HCT116 (cell line): Measurements from ENCODE around the gene FBXW8. TPM values are rescaled to one million over a fixed set of nuclear protein-coding genes. Genes with fewer than 3 reads are reported as not detected.

Experiments used
- ATAC-seq: fragments of 200-7000 bp; cut with Tn5 transposase; 2 replicates; pipeline ENCODE4 v1.9.1; 2020; ENCODE audit warnings: mild to moderate bottlenecking, moderate library complexity
- BruUV-seq: library from RNA; stranded (reverse); fragments of 400-500 nt; replicated peaks from 2 replicates; lab custom pipeline; 2021; lab: Mats Ljungman, UMichigan
- CTCF ChIA-PET: fragments of 300-600 bp; sonication (Branson Sonifier 250); formaldehyde crosslinking; loops from one replicate; lab custom pipeline; 2021; ENCODE audit warnings: antibody characterized with exemption; lab: Charles Lee
- POLR2A ChIA-PET: fragments of 300-600, 350-600 bp; sonication (Branson Sonifier 250); formaldehyde crosslinking; loops from one replicate; lab custom pipeline; 2021; ENCODE audit warnings: antibody characterized with exemption; lab: Charles Lee
- RAD21 ChIA-PET, 2 experiments: fragments of 300-600 bp; sonication (Branson Sonifier 250); formaldehyde crosslinking; loops; one replicate each; lab custom pipeline; 2023; ENCODE audit warnings: low total read pairs in 2 of 2; ENCODE audit not compliant: uncharacterized antibody in 2 of 2, unreplicated experiment in 2 of 2, low non-redundant PET in 1 of 2; lab: Charles Lee
- DNase-seq: peaks from one replicate; pipeline ENCODE4 v3.0.0-alpha.2; 2010; ENCODE audit warnings: low read depth, low spot score
- H2AFZ ChIP-seq: fragments of 200-600 bp; shearing (Covaris generic), sonication (generic); 2 replicates; pipeline ENCODE4 v1.6.1; 2017; ENCODE audit warnings: low read depth, mixed run types, mixed read lengths, antibody characterized with exemption, low read length; ENCODE audit not compliant: poor library complexity, severe bottlenecking
- H3K27ac ChIP-seq: 2 replicates; pipeline ENCODE4 v1.5.1; 2012; ENCODE audit warnings: low read depth, low read length
- H3K27me3 ChIP-seq: fragments of 200-600 bp; sonication (generic); 2 replicates; pipeline ENCODE4 v1.6.1; 2016; ENCODE audit warnings: mixed run types, low read length, mixed read lengths; ENCODE audit not compliant: insufficient read depth
- H3K36me3 ChIP-seq, 2 experiments: fragments of 200-500 bp in 1 of 2; fragments of 200-600 bp in 1 of 2; sonication (Bioruptor generic) in 1 of 2; sonication (generic) in 1 of 2; 2 replicates each; pipeline versions ENCODE4 v1.5.1 to v1.6.1; 2014 to 2016; ENCODE audit warnings: low read length in 2 of 2, inconsistent platforms in 1 of 2, mixed read lengths in 1 of 2, mixed run types in 1 of 2; ENCODE audit not compliant: insufficient read depth in 2 of 2, control insufficient read depth in 1 of 2
- H3K4me1 ChIP-seq, 2 experiments: fragments of 200-600 bp in 1 of 2; sonication (generic) in 1 of 2; 2 replicates each; pipeline versions ENCODE4 v1.5.1 to v1.6.1; 2012 to 2017; ENCODE audit warnings: low read length in 2 of 2, inconsistent platforms in 1 of 2, mild to moderate bottlenecking in 1 of 2, mixed read lengths in 1 of 2, mixed run types in 1 of 2, moderate library complexity in 1 of 2; ENCODE audit not compliant: insufficient read depth in 2 of 2, control insufficient read depth in 1 of 2
- H3K4me2 ChIP-seq: fragments of 200-600 bp; sonication (generic); 2 replicates; pipeline ENCODE4 v1.6.1; 2017; ENCODE audit warnings: mixed run types, low read length, mixed read lengths
- H3K4me3 ChIP-seq, 2 experiments: fragments of 200-600 bp in 1 of 2; sonication (generic) in 1 of 2; replicated peaks in 1 of 2; 2 replicates each; pipeline ENCODE4 v1.5.1; 2011 to 2016; ENCODE audit warnings: low read length in 2 of 2, control low read depth in 1 of 2, low read depth in 1 of 2, mild to moderate bottlenecking in 1 of 2, mixed read lengths in 1 of 2, mixed run types in 1 of 2
- H3K79me2 ChIP-seq: fragments of 200-600 bp; sonication (generic); 2 replicates; pipeline ENCODE4 v1.6.1; 2017; ENCODE audit warnings: mild to moderate bottlenecking, mixed run types, low read length, moderate library complexity, mixed read lengths; ENCODE audit not compliant: insufficient read depth
- H3K9ac ChIP-seq: fragments of 200-600 bp; sonication (generic); 2 replicates; pipeline ENCODE4 v1.6.1; 2016; ENCODE audit warnings: low read length, mixed read lengths
- H3K9me2 ChIP-seq: fragments of 200-600 bp; sonication (generic), shearing (Covaris generic); 2 replicates; pipeline ENCODE4 v1.6.1; 2017; ENCODE audit warnings: mixed run types, mild to moderate bottlenecking, moderate library complexity; ENCODE audit not compliant: insufficient read depth
- H3K9me3 ChIP-seq, 2 experiments: fragments of 200-500 bp in 1 of 2; fragments of 200-600 bp in 1 of 2; sonication (Bioruptor generic) in 1 of 2; sonication (generic) in 1 of 2; 2 replicates each; pipeline ENCODE4 v1.6.1; 2014 to 2017; ENCODE audit warnings: low read length in 2 of 2, mixed read lengths in 2 of 2, inconsistent platforms in 1 of 2, low read depth in 1 of 2, mild to moderate bottlenecking in 1 of 2, mixed run types in 1 of 2, moderate library complexity in 1 of 2; ENCODE audit not compliant: control insufficient read depth in 1 of 2, insufficient read depth in 1 of 2
- H4K20me1 ChIP-seq: fragments of 200-600 bp; sonication (generic), shearing (Covaris generic); 2 replicates; pipeline ENCODE4 v1.6.1; 2017; ENCODE audit warnings: mixed run types, mild to moderate bottlenecking, moderate library complexity; ENCODE audit not compliant: insufficient read depth
- CEBPB ChIP-seq: IDR thresholded peaks from 2 replicates; pipeline ENCODE4 v1.6.1; 2012; ENCODE audit warnings: low read depth
- EGR1 ChIP-seq: IDR thresholded peaks from 2 replicates; pipeline ENCODE4 v1.6.1; 2012; ENCODE audit warnings: low read depth
- ELF1 ChIP-seq: IDR thresholded peaks from 2 replicates; pipeline ENCODE4 v1.6.1; 2012; ENCODE audit warnings: low read depth, borderline replicate concordance
- EZH2 ChIP-seq: fragments of 200-600 bp; sonication (generic); IDR thresholded peaks from 2 replicates; pipeline ENCODE4 v1.6.1; 2017; ENCODE audit warnings: antibody characterized with exemption, mixed run types
- FOSL1 ChIP-seq: IDR thresholded peaks from 2 replicates; pipeline ENCODE4 v1.6.1; 2012; ENCODE audit warnings: low read depth
- POLR2A ChIP-seq: IDR thresholded peaks from 2 replicates; pipeline ENCODE4 v1.7.0; 2011; ENCODE audit warnings: borderline replicate concordance; ENCODE audit not compliant: insufficient read depth, insufficient read length; ENCODE audit errors: extremely low read depth
- POLR2AphosphoS5 ChIP-seq: IDR thresholded peaks from 2 replicates; pipeline ENCODE4 v1.6.1; 2011; ENCODE audit warnings: mild to moderate bottlenecking, low read depth, low read length, moderate library complexity
- SP1 ChIP-seq: IDR thresholded peaks from 2 replicates; pipeline ENCODE4 v1.6.1; 2012; ENCODE audit warnings: low read depth
- YY1 ChIP-seq: IDR thresholded peaks from 2 replicates; pipeline ENCODE4 v1.6.1; 2011; ENCODE audit warnings: low read length, low read depth, moderate library complexity, mild to moderate bottlenecking; ENCODE audit not compliant: insufficient replicate concordance; ENCODE audit errors: extremely low read depth
- intact Hi-C: fragments of 100-400 bp; cut with micrococcal nuclease; formaldehyde crosslinking; loops from 2 replicates; pipeline ENCODE4 v1.10.0; 2022
- total RNA-seq: library from RNA; stranded (reverse); gene quantifications from one replicate; pipeline ENCODE4 v1.2.1, GENCODE V29; 2021; ENCODE audit not compliant: unreplicated experiment
- TF ChIP-seq, protein P1 (sequence below), 3 experiments: fragments of 200-600 bp in 1 of 3; sonication (generic) in 1 of 3; IDR thresholded peaks in 2 of 3; conservative IDR thresholded peaks in 1 of 3; 2 replicates each; pipeline ENCODE4 v1.5.1; 2012 to 2017; ENCODE audit warnings: low read depth in 2 of 3, low read length in 2 of 3, antibody characterized with exemption in 1 of 3, borderline replicate concordance in 1 of 3, control low read depth in 1 of 3, mild to moderate bottlenecking in 1 of 3, mixed read lengths in 1 of 3, mixed run types in 1 of 3, moderate library complexity in 1 of 3; ENCODE audit not compliant: insufficient read depth in 1 of 3
- TF ChIP-seq, protein P2 (sequence below): IDR thresholded peaks from 2 replicates; pipeline ENCODE4 v1.6.1; 2012
- TF ChIP-seq, protein P3 (sequence below): IDR thresholded peaks from 2 replicates; pipeline ENCODE4 v1.6.1; 2012; ENCODE audit warnings: low read depth
- TF ChIP-seq, protein P4 (sequence below): IDR thresholded peaks from 2 replicates; pipeline ENCODE4 v1.6.1; 2012

Gene FBXW8
- total RNA-seq, 1 experiment from 2014 or later = 14.6 TPM

DNA sequence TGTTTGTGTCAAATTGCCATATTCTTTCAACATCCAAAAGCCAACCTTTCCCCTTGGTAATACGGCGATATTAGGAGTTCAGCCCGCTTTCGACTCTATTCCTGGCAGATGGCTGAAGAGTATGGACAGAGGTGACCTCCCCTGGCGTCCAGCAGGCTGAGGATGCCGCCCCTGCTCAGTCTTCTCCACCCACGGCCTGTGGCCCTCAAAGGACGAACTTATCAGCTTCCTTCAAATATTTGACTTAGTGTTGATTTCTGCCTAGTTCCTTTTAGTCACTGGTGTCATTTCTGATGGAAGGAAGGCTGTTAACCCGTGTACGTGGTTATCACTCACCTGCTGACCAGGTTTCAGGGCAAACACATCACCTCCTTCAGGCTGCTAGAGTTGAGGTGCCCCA is 123.5 kb downstream of the FBXW8 start:
- H3K27me3 ChIP-seq = no peaks in the 10 kb centered on the region
- ATAC-seq = no peak
- no peaks in the 10 kb centered on the region for H3K9me2 ChIP-seq
- no peak for TF ChIP-seq YY1
- TF ChIP-seq ELF1 = no peak
- TF ChIP-seq, protein P1, sequence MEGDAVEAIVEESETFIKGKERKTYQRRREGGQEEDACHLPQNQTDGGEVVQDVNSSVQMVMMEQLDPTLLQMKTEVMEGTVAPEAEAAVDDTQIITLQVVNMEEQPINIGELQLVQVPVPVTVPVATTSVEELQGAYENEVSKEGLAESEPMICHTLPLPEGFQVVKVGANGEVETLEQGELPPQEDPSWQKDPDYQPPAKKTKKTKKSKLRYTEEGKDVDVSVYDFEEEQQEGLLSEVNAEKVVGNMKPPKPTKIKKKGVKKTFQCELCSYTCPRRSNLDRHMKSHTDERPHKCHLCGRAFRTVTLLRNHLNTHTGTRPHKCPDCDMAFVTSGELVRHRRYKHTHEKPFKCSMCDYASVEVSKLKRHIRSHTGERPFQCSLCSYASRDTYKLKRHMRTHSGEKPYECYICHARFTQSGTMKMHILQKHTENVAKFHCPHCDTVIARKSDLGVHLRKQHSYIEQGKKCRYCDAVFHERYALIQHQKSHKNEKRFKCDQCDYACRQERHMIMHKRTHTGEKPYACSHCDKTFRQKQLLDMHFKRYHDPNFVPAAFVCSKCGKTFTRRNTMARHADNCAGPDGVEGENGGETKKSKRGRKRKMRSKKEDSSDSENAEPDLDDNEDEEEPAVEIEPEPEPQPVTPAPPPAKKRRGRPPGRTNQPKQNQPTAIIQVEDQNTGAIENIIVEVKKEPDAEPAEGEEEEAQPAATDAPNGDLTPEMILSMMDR (IDR thresholded peaks at IDR 0.05 in 2 of 3, conservative IDR thresholded peaks at IDR 0.05 in 1 of 3; ENCODE audit: borderline replicate concordance in 1 of 3, insufficient read depth in 1 of 3, low read depth in 2 of 3, low read length in 2 of 3) = no peak
- TF ChIP-seq, protein P2, sequence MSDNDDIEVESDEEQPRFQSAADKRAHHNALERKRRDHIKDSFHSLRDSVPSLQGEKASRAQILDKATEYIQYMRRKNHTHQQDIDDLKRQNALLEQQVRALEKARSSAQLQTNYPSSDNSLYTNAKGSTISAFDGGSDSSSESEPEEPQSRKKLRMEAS = no peak
- TF ChIP-seq EZH2 = no peak
- TF ChIP-seq, protein P3, sequence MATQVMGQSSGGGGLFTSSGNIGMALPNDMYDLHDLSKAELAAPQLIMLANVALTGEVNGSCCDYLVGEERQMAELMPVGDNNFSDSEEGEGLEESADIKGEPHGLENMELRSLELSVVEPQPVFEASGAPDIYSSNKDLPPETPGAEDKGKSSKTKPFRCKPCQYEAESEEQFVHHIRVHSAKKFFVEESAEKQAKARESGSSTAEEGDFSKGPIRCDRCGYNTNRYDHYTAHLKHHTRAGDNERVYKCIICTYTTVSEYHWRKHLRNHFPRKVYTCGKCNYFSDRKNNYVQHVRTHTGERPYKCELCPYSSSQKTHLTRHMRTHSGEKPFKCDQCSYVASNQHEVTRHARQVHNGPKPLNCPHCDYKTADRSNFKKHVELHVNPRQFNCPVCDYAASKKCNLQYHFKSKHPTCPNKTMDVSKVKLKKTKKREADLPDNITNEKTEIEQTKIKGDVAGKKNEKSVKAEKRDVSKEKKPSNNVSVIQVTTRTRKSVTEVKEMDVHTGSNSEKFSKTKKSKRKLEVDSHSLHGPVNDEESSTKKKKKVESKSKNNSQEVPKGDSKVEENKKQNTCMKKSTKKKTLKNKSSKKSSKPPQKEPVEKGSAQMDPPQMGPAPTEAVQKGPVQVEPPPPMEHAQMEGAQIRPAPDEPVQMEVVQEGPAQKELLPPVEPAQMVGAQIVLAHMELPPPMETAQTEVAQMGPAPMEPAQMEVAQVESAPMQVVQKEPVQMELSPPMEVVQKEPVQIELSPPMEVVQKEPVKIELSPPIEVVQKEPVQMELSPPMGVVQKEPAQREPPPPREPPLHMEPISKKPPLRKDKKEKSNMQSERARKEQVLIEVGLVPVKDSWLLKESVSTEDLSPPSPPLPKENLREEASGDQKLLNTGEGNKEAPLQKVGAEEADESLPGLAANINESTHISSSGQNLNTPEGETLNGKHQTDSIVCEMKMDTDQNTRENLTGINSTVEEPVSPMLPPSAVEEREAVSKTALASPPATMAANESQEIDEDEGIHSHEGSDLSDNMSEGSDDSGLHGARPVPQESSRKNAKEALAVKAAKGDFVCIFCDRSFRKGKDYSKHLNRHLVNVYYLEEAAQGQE = no peak
- no peak for TF ChIP-seq CEBPB
- TF ChIP-seq SP1 = no peak
- TF ChIP-seq FOSL1 = no peak
- no peak for TF ChIP-seq POLR2A
- TF ChIP-seq EGR1 = no peak
- no peak for TF ChIP-seq POLR2AphosphoS5
- TF ChIP-seq, protein P4, sequence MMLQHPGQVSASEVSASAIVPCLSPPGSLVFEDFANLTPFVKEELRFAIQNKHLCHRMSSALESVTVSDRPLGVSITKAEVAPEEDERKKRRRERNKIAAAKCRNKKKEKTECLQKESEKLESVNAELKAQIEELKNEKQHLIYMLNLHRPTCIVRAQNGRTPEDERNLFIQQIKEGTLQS = no peak
- TF ChIP-seq, all 23 proteins: peak for 0
- H3K9me3 ChIP-seq = no peaks in the 10 kb centered on the region
- TSS peak; percentile 22 for BruUV-seq
- H3K27ac ChIP-seq = no peak overlapping the region
- no peaks in the 10 kb centered on the region for H3K4me1 ChIP-seq
- intact Hi-C loops = no loop called here
- H4K20me1 ChIP-seq = no peaks in the 10 kb centered on the region
- ChIA-PET CTCF (interaction anchor here (1.3 kb wide), 1 partner anchor 86 kb away, joined by 3 read pairs; no protein-coding TSS in a partner anchor), POLR2A (no interaction called here), RAD21 (no interaction called here)
- no peaks in the 10 kb centered on the region for H3K79me2 ChIP-seq
- H3K36me3 ChIP-seq = no peaks in the 10 kb centered on the region
- H2AFZ ChIP-seq = no peak overlapping the region
- H3K4me2 ChIP-seq = no peak overlapping the region
- DNase-seq = no peak
- H3K4me3 ChIP-seq = no peak overlapping the region
- no peak overlapping the region for H3K9ac ChIP-seq
